Mesodermal cell (in vitro differentiated cells): ENCODE results near the gene FBXO45.
"Not testable (repeated sequence)": the region's sequence is repeated elsewhere in the genome, so short reads cannot be mapped to it uniquely, and the experiment has no call there.

Experiments
- H3K27ac ChIP-seq: 2 replicates; pipeline ENCODE4 v1.7.0; 2013; ENCODE audit warnings: mild to moderate bottlenecking, low read depth, low read length, moderate library complexity; ENCODE audit not compliant: severe bottlenecking
- H3K36me3 ChIP-seq: 2 replicates; pipeline ENCODE4 v1.7.1; 2013; ENCODE audit warnings: mild to moderate bottlenecking, low read length, moderate library complexity; ENCODE audit not compliant: control insufficient read depth, insufficient read depth
- H3K4me1 ChIP-seq: one replicate; pipeline ENCODE4 v1.7.1; 2013; ENCODE audit warnings: mild to moderate bottlenecking, low read length; ENCODE audit not compliant: insufficient read depth, control insufficient read depth, poor library complexity, severe bottlenecking
- H3K4me3 ChIP-seq: 2 replicates; pipeline ENCODE4 v1.7.0; 2013; ENCODE audit warnings: low read length, control low read depth, mild to moderate bottlenecking; ENCODE audit not compliant: insufficient read depth, poor library complexity, severe bottlenecking; ENCODE audit errors: extremely low read depth
- H3K9me3 ChIP-seq: 2 replicates; pipeline ENCODE4 v1.7.1; 2013; ENCODE audit warnings: mild to moderate bottlenecking, low read length, moderate library complexity; ENCODE audit not compliant: control insufficient read depth
- WGBS, 2 experiments: methylation state at CpG; one replicate each; pipeline ENCODE4 v1.1.5; 2013; ENCODE audit warnings: missing lambda C conversion rate in 2 of 2; ENCODE audit not compliant: insufficient coverage in 2 of 2; 5-methylcytosine and 5-hydroxymethylcytosine counted together

The FBXO45 gene

GRCh38 chr3:196599734-196600128, 31.3 kb downstream of the FBXO45 start:
- Histone ChIP-seq H3K27ac (no peak overlapping the region), H3K9me3 (no peaks in the 10 kb centered on the region), H3K4me3 (no peak overlapping the region), H3K36me3 (no peaks in the 10 kb centered on the region), H3K4me1 (no peaks in the 10 kb centered on the region)
- 89% methylated on average over 3 of the region's 5 CpGs; no CpG with 5 or more reads in 1 of the 2 experiments for WGBS, 2 experiments

GRCh38 chr3:196600359-196600758, 31.9 kb downstream of the FBXO45 start:
- H3K36me3 ChIP-seq: no peaks in the 10 kb centered on the region
- no peaks in the 10 kb centered on the region for H3K9me3 ChIP-seq
- WGBS, 2 experiments: 86 to 93% methylated on average over 6 of the region's 7 CpGs
- H3K4me3 ChIP-seq: no peak overlapping the region
- no peaks in the 10 kb centered on the region for H3K4me1 ChIP-seq
- no peak overlapping the region for H3K27ac ChIP-seq

DNA sequence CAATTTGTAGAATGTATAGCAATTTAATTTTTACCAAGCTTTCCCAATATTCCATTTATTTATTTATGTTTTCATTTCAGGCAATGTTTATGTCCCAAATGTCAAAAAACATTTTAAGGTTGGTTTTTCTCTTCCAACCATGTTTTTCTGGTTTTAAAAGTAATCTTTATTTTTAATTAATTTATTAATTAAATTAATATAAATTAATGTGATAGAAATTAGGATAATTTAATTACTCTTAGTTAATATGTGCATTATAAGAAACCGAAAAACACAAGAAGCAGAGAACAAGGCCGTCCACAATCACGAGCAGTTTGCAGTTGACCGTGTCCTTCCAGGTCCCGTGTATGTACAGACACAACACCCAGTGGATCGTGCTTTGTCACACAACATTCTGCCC, 34.2 kb downstream of the FBXO45 start:
- H3K9me3 ChIP-seq: no peaks in the 10 kb centered on the region
- WGBS, 2 experiments: 93 to 95% methylated on average over 5 to 6 of the region's 6 CpGs
- no peak overlapping the region for H3K27ac ChIP-seq
- H3K36me3 ChIP-seq: no peaks in the 10 kb centered on the region
- H3K4me3 ChIP-seq: no peak overlapping the region
- H3K4me1 ChIP-seq: no peaks in the 10 kb centered on the region

DNA sequence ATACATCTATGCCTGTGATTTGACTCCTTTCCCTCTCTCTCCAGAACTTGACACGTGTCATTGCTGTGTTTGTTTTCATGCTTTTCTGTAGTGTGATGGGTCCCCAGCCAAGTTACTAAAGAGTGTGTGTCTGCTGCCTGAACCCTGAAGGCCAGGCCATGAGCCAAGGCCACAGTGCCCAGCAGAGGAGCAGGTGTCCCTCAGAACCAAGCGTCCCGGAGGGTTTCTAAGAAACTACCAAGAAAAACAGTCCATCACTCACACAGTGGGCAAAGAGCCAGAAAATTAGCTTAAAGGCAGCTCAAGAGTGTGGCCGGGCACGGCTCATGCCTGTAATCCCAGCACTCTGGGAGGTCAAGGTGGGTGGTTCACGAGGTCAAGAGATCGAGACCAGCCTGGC, 35.2 kb downstream of the FBXO45 start:
- Histone ChIP-seq H3K36me3 (no peaks in the 10 kb centered on the region), H3K27ac (no peak overlapping the region), H3K4me3 (no peak overlapping the region), H3K4me1 (no peaks in the 10 kb centered on the region), H3K9me3 (no peaks in the 10 kb centered on the region)
- 81 to 95% methylated on average over 4 to 5 of the region's 7 CpGs for whole genome bisulfite sequencing, 2 experiments

GRCh38 chr3:196604548-196604947, 36.1 kb downstream of the FBXO45 start:
- Histone ChIP-seq H3K9me3 (no peaks in the 10 kb centered on the region), H3K4me3 (no peak overlapping the region), H3K36me3 (no peaks in the 10 kb centered on the region), H3K4me1 (no peaks in the 10 kb centered on the region), H3K27ac (no peak overlapping the region)
- 85 to 86% methylated on average over 9 to 13 of the region's 13 CpGs for WGBS, 2 experiments

- H3K9me3 ChIP-seq: no peaks in the 10 kb centered on the region
- no peaks in the 10 kb centered on the region for H3K36me3 ChIP-seq
- H3K4me3 ChIP-seq: no peak overlapping the region
- no peak overlapping the region for H3K27ac ChIP-seq
- WGBS, 2 experiments: no CpG with 5 or more reads among the region's 2 CpGs
- H3K4me1 ChIP-seq: peaks cover 14% of the 10 kb centered on the region
Observed at GRCh38 chr3:196608693-196609092, 40.2 kb downstream of the FBXO45 start.

GRCh38 chr3:196609343-196609775, 40.9 kb downstream of the FBXO45 start:
- H3K9me3 ChIP-seq: no peaks in the 10 kb centered on the region
- no peaks in the 10 kb centered on the region for H3K36me3 ChIP-seq
- no peak overlapping the region for H3K27ac ChIP-seq
- 100% methylated on average over 1 of the region's 5 CpGs; no CpG with 5 or more reads in 1 of the 2 experiments for WGBS, 2 experiments
- no peak overlapping the region for H3K4me3 ChIP-seq
- H3K4me1 ChIP-seq: peaks cover 14% of the 10 kb centered on the region

GRCh38 chr3:196609805-196610515, 41.5 kb downstream of the FBXO45 start:
- no peaks in the 10 kb centered on the region for H3K36me3 ChIP-seq
- H3K4me3 ChIP-seq: no peak overlapping the region
- H3K9me3 ChIP-seq: no peaks in the 10 kb centered on the region
- 85 to 95% methylated on average over 4 to 5 of the region's 6 CpGs for WGBS, 2 experiments
- peaks cover 14% of the 10 kb centered on the region for H3K4me1 ChIP-seq
- H3K27ac ChIP-seq: no peak overlapping the region

GRCh38 chr3:196611761-196612483, 43.5 kb downstream of the FBXO45 start:
- no peaks in the 10 kb centered on the region for H3K36me3 ChIP-seq
- H3K4me1 ChIP-seq: peaks cover 14% of the 10 kb centered on the region
- H3K27ac ChIP-seq: peak overlapping the region; percentile 84
- no peaks in the 10 kb centered on the region for H3K9me3 ChIP-seq
- 72 to 84% methylated on average over 6 to 7 of the region's 10 CpGs for WGBS, 2 experiments
- no peak overlapping the region for H3K4me3 ChIP-seq

DNA sequence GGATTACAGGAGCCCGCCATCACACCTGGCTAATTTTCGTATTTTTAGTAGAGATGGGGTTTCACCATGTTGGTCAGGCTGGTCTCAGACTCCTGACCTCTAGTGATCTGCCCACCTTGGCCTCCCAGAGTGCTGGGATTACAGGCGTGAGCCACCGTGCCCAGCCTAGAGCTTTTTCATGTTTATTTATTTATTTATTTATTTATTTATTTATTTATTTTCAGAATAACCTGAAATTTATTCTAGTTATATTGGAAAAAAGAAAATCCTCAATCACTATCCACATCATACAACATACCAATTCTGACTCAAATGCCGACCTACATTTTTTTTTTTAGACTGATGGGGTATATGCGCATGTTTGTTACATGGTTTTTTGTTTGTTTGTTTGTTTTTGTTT, 46.8 kb downstream of the FBXO45 start:
- peaks cover 20% of the 10 kb centered on the region for H3K4me1 ChIP-seq
- WGBS, 2 experiments: 92 to 100% methylated on average over 1 to 2 of the region's 6 CpGs

GRCh38 chr3:196617256-196617655, 48.8 kb downstream of the FBXO45 start:
- Histone ChIP-seq H3K36me3 (no peaks in the 10 kb centered on the region), H3K9me3 (no peaks in the 10 kb centered on the region), H3K27ac (no peak overlapping the region), H3K4me1 (peaks cover 14% of the 10 kb centered on the region), H3K4me3 (no peak overlapping the region)
- WGBS, 2 experiments: 94 to 97% methylated on average over 4 of the region's 5 CpGs

More for the DNA sequence above, 46.8 kb downstream of the FBXO45 start:
- H3K4me3 ChIP-seq, H3K9me3 ChIP-seq, H3K36me3 ChIP-seq, H3K27ac ChIP-seq: not testable (repeated sequence)
